Retinal pigment epithelial cell (primary cell): Measurements from ENCODE around the gene FBLN1.
"Not testable (repeated sequence)": the region's sequence is repeated elsewhere in the genome, so short reads cannot be mapped to it uniquely, and the experiment has no call there.

Experiments used
- DNase-seq: peaks from one replicate; pipeline ENCODE4 v3.0.0-alpha.2; 2010; ENCODE audit warnings: low read depth
- H3K4me3 ChIP-seq: 2 replicates; pipeline ENCODE4 v1.5.1; 2011; ENCODE audit warnings: mild to moderate bottlenecking, low read length, control low read depth, moderate library complexity
- TF ChIP-seq, protein P1 (sequence below): conservative IDR thresholded peaks from 2 replicates; pipeline ENCODE4 v1.5.1; 2011; ENCODE audit warnings: low read depth, low read length, control low read depth, inconsistent platforms

Gene FBLN1

DNA sequence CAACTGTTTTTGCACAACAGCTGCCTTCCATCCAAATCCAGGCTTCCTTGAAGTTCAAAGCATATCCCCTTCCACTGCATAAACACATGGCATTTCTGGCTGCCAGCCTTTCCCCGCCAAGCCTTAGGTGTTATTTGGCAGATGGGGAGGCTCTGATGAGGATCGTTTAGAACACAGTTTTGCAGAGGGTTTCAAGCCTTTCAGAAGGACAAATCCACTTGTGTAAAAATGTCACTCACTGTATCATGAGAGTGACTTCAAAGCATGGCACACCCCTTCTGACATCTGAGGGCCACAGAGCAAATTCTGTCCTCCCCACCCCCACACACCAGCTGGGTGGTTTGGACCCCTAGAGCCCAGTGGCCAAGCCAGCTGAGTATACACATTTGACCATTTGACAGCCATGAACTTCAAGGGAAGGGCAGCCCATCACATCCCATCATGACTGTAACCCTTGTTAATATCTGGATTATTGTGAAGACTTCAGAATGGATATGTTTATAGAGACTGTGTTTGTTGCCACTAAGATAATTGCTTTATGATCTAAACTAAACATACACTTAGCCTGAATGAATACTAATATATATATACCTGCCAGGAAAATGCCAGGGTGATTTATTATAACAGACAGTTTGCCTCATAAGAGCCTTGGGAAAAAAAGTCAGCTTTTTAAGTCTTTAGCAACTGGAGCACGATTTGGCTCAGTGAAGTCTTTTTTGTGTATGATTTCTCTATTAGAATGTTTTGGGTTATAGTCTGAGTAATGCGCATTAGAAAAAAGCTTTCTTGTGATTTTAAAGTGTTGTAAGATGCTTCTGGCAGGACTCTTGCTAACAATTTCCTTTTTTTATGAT lies 31.9 kb downstream of the FBLN1 start:
- no peak overlapping the region for H3K4me3 ChIP-seq
- TF ChIP-seq, protein P1, sequence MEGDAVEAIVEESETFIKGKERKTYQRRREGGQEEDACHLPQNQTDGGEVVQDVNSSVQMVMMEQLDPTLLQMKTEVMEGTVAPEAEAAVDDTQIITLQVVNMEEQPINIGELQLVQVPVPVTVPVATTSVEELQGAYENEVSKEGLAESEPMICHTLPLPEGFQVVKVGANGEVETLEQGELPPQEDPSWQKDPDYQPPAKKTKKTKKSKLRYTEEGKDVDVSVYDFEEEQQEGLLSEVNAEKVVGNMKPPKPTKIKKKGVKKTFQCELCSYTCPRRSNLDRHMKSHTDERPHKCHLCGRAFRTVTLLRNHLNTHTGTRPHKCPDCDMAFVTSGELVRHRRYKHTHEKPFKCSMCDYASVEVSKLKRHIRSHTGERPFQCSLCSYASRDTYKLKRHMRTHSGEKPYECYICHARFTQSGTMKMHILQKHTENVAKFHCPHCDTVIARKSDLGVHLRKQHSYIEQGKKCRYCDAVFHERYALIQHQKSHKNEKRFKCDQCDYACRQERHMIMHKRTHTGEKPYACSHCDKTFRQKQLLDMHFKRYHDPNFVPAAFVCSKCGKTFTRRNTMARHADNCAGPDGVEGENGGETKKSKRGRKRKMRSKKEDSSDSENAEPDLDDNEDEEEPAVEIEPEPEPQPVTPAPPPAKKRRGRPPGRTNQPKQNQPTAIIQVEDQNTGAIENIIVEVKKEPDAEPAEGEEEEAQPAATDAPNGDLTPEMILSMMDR, result no peak
- DNase-seq, result no peak

DNA sequence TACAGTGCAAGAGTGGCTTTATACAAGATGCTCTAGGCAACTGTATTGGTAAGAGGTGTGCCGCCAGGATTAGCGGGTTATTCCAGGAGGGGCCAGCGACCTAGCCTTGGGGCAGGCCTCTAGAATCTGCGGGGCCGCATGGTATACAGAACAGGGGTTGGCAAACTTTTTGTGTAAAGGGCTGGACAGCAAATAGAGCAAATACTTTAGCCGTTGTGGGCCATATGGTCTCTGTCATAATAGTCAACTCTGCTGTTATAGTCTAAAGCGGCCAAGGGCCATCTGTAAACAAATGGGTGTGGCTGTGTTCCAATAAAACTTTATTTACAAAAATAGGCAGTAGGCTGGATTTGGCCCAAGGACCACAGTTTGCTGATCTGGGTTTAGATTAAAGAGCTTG lies 32.6 kb downstream of the FBLN1 start:
- TF ChIP-seq, protein P1, result no peak
- DNase-seq, result no peak
- H3K4me3 ChIP-seq, result no peak overlapping the region

DNA sequence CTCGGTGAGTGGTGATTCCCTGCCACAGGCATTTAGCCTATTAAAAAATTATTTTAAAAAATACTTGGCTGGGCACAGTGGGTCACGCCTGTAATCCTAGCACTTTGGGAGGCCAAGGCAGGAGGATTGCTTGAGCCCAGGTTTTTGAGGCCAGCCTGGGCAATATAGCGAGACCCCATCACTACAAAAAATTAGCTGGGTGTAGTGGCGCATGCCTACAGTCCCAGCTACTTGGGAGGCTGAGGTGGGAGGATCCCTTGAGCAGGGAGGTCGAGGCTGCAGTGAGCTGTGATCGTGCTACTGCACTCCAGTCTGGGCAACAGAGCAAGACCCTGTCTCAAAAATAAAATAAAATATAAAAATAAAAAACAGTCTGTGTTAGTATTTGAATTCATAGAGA lies 33.2 kb downstream of the FBLN1 start:
- not testable (repeated sequence) for H3K4me3 ChIP-seq, DNase-seq

DNA sequence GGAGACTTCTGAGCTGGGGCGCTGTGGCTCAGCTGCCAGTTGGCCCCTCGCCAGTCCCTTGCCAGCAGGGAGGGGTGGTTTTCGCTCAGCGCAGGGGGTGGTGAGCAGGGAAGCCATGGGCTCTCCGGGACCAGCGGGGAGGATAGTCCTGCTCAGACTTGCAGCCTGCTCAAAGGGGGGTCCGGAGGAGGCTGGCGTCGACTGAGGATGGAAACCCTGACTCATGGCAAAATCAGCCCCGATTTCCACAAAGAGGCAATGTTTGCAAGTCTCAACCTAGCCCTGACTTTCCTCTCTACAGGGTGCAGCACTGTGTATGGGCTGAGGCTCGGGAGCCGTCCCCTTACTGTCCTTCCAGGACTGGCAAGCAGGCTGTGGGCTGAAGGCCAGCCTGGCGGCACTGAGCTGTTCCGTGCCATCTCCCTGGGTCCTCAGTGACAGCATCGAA lies 35.1 kb downstream of the FBLN1 start:
- H3K4me3 ChIP-seq, result no peak overlapping the region
- TF ChIP-seq, protein P1, result no peak
- no peak for DNase-seq

DNA sequence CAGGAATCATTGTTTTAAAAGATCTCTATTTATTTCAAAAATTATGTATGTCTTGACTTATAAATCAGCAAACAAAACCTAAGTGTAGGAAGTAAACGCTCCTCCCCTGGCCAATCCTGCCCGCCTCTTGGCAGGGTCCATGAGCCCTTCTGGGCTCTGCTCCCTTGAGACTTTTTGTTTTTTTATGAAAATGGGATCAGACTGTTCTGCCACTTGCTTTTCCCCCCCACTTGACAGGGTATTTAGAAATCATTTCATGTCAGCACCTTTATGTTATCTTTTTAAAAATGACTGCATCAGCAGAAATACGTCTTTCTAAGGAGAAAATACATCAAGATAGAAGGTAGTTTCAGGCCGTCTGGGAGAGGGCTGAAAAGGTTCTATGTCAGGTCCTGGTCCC lies 35.6 kb downstream of the FBLN1 start:
- TF ChIP-seq, protein P1, result no peak
- H3K4me3 ChIP-seq, result no peak overlapping the region
- DNase-seq, result no peak

DNA sequence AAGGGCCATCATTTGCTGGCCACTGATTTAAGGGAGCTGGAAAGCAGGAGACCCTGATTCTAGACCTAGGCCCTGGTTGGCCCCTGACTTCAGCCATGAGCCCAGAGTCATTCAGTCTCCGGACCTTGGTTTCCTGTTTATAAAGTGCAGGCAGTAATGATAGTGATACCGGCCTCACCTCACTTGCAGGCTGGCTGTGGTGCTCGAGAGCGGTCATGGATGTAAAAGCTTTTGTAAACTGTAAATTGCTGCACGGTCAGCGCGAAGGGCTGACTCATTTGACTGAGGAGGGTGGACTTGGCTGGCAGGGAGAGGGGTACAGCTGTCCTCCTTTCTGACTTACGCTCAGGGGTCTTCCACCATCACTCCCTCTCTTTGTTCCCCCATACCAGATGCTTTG lies 37.4 kb downstream of the FBLN1 start:
- TF ChIP-seq, protein P1, result no peak
- DNase-seq, result no peak

DNA sequence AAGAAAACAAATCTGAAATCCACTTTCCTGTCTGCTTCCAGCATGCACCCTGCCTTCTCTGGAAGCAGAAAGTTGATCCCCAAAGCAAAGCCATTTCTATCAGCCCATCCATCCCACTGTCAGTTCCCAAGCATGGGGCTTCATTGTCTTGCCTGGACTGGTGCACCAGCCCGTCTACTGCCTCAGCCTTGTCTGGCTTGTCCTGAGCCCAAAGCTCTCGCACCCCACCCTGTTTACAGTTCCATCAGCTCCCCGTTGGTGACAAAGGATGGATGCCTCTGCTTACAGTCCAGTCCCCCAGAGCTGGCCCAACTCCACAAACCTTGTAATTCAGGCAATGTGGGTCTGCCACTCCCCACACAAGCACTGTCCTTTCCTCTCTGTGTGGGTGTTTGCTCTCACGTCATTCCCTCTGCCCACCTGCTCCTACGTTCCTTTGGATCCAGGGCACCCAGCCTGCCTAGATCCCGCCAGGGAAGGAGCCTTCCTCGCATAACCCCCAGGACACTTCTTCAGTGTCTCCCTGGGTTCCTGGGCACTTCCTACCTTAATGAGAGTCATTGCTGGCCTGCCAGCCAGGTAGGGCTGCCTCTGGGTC lies 38.8 kb downstream of the FBLN1 start:
- no peak overlapping the region for H3K4me3 ChIP-seq
- DNase-seq, result no peak
- TF ChIP-seq, protein P1, result no peak

More for the DNA sequence above, 37.4 kb downstream of the FBLN1 start:
- no peak overlapping the region for H3K4me3 ChIP-seq
